ENCODE results near the gene SLC22A8. TPM values are rescaled to one million over a fixed set of nuclear protein-coding genes. Genes with fewer than 3 reads are reported as not detected.

Gene SLC22A8
- total RNA-seq, 1 experiment from 2014 or later, result not detected

DNA sequence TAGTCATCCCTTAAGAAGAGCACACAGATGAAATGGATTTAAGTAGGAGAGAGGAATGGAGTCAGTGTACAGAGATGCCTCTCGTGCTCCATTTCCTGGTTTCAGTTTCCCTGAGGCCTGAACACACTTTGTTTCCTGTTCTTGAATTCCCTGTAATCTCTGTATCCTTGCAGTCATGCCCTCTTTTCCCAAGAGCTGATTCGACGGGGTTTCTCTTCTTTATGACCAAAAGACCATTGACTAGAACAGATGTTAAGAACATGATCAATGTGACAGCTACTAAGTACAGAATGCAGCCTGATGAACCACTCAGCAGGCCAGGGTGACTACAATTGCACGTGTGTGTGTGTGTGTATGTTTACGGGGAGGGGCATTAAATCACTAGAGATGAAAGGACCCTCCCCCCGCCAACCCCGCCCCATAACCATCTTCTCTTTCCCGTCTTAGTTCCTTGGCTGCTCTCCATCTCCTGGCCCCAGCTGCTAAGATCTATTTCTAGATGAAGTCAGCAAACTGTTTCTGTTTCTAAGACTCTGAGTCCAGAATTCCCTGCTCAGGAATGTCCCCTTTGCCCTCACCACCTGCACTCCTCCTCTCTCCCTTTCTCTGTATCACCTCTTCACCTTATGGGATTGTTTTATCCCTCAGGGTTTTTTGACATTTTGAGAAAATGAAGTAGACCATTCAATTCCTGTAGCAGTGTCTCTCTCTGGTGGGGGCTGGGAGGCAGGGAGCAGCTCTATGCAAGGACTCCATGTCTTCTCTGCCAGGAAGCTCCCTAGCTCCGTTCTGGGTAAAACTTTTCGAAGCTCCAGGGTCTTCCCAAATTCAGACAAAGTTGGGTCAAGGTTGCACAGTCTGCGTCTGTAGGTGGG is 56.9 kb downstream of the SLC22A8 start:
- Histone ChIP-seq H3K4me1 (ENCODE audit: insufficient read depth, low read length, poor library complexity, severe bottlenecking) (peaks cover 11% of the 10 kb centered on the region), H3K27me3 (replicated peaks; ENCODE audit: insufficient read depth, low read depth, low read length, poor library complexity) (no peaks in the 10 kb centered on the region), H3K9me3 (ENCODE audit: low read depth, low read length, poor library complexity, severe bottlenecking) (no peaks in the 10 kb centered on the region), H3K4me3 (ENCODE audit: low read depth, low read length, poor library complexity, severe bottlenecking) (no peak overlapping the region), H3K36me3 (ENCODE audit: insufficient read depth, low read length, poor library complexity, severe bottlenecking) (no peaks in the 10 kb centered on the region), H3K27ac (ENCODE audit: low read depth, low read length, poor library complexity, severe bottlenecking) (no peak overlapping the region)
- intact Hi-C loops (cut with micrococcal nuclease; ENCODE audit: unreplicated experiment), result no loop called here
- TF ChIP-seq, protein P1, sequence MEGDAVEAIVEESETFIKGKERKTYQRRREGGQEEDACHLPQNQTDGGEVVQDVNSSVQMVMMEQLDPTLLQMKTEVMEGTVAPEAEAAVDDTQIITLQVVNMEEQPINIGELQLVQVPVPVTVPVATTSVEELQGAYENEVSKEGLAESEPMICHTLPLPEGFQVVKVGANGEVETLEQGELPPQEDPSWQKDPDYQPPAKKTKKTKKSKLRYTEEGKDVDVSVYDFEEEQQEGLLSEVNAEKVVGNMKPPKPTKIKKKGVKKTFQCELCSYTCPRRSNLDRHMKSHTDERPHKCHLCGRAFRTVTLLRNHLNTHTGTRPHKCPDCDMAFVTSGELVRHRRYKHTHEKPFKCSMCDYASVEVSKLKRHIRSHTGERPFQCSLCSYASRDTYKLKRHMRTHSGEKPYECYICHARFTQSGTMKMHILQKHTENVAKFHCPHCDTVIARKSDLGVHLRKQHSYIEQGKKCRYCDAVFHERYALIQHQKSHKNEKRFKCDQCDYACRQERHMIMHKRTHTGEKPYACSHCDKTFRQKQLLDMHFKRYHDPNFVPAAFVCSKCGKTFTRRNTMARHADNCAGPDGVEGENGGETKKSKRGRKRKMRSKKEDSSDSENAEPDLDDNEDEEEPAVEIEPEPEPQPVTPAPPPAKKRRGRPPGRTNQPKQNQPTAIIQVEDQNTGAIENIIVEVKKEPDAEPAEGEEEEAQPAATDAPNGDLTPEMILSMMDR (conservative IDR thresholded peaks at IDR 0.05; ENCODE audit: low read depth, low read length), result no peak
- TF ChIP-seq EZH2 (IDR thresholded peaks at IDR 0.05; ENCODE audit: borderline replicate concordance, low read depth, low read length, poor library complexity, severe bottlenecking), result no peak
- ChIA-PET CTCF (interaction anchor here (0.9 to 1.2 kb wide), 2 partner anchors 16 to 17 kb away, joined by 4 to 5 read pairs; no protein-coding TSS in a partner anchor), POLR2A (ENCODE audit: low non-redundant PET) (interaction anchor here (0.6 kb wide), 1 partner anchor 29 kb away, joined by 3 read pairs; no protein-coding TSS in a partner anchor)
- BruUV-seq (replicated peaks), result no TSS peak
- peak; percentile 58 for DNase-seq (ENCODE audit: low spot score)

GRCh38 chr11:62957147-62957546 is 58.5 kb downstream of the SLC22A8 start:
- Histone ChIP-seq H3K9me3 (ENCODE audit: low read depth, low read length, poor library complexity, severe bottlenecking) (no peaks in the 10 kb centered on the region), H3K36me3 (ENCODE audit: insufficient read depth, low read length, poor library complexity, severe bottlenecking) (no peaks in the 10 kb centered on the region), H3K27ac (ENCODE audit: low read depth, low read length, poor library complexity, severe bottlenecking) (no peak overlapping the region), H3K27me3 (replicated peaks; ENCODE audit: insufficient read depth, low read depth, low read length, poor library complexity) (no peaks in the 10 kb centered on the region), H3K4me3 (ENCODE audit: low read depth, low read length, poor library complexity, severe bottlenecking) (no peak overlapping the region), H3K4me1 (ENCODE audit: insufficient read depth, low read length, poor library complexity, severe bottlenecking) (peaks cover 11% of the 10 kb centered on the region)
- POLR2A ChIA-PET (ENCODE audit: low non-redundant PET), result no interaction called here
- TF ChIP-seq EZH2 (IDR thresholded peaks at IDR 0.05; ENCODE audit: borderline replicate concordance, low read depth, low read length, poor library complexity, severe bottlenecking), result no peak
- TF ChIP-seq, protein P1 (conservative IDR thresholded peaks at IDR 0.05; ENCODE audit: low read depth, low read length), result no peak
- intact Hi-C loops (cut with micrococcal nuclease; ENCODE audit: unreplicated experiment), result no loop called here
- BruUV-seq (replicated peaks), result no TSS peak
- CTCF ChIA-PET, result no interaction called here
- no peak for DNase-seq (ENCODE audit: low spot score)

DNA sequence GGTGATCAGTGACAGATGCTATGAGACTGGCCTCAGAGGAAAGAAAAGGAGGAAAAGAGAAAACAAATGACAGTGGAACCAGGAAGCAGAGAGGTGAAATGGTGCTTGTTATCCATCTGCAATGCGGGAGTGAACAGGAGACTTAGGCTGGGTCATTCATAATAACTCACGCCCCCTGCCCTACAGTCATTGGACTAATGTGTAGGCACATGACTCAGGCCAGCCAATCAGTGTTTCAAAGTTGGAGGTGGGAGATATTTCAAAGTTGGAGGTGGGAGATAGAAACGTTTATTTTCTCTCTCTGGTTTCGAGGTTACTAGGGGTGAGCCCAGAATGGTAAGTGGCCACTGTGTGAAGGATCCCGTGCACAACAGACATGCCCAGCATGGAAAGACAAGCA is 61.2 kb downstream of the SLC22A8 start:
- DNase-seq (ENCODE audit: low spot score), result no peak
- no TSS peak for BruUV-seq (replicated peaks)
- no peak for TF ChIP-seq EZH2 (IDR thresholded peaks at IDR 0.05; ENCODE audit: borderline replicate concordance, low read depth, low read length, poor library complexity, severe bottlenecking)
- TF ChIP-seq, protein P1 (conservative IDR thresholded peaks at IDR 0.05; ENCODE audit: low read depth, low read length), result no peak
- ChIA-PET CTCF (interaction anchor here (0.6 kb wide), 1 partner anchor 16 kb away, joined by 3 read pairs; no protein-coding TSS in a partner anchor), POLR2A (ENCODE audit: low non-redundant PET) (no interaction called here)
- Histone ChIP-seq H3K36me3 (ENCODE audit: insufficient read depth, low read length, poor library complexity, severe bottlenecking) (no peaks in the 10 kb centered on the region), H3K27ac (ENCODE audit: low read depth, low read length, poor library complexity, severe bottlenecking) (no peak overlapping the region), H3K4me3 (ENCODE audit: low read depth, low read length, poor library complexity, severe bottlenecking) (no peak overlapping the region), H3K4me1 (ENCODE audit: insufficient read depth, low read length, poor library complexity, severe bottlenecking) (peaks cover 11% of the 10 kb centered on the region), H3K9me3 (ENCODE audit: low read depth, low read length, poor library complexity, severe bottlenecking) (no peaks in the 10 kb centered on the region), H3K27me3 (replicated peaks; ENCODE audit: insufficient read depth, low read depth, low read length, poor library complexity) (no peaks in the 10 kb centered on the region)
- intact Hi-C loops (cut with micrococcal nuclease; ENCODE audit: unreplicated experiment), result no loop called here

All from A673 (cell line).